Measurements from ENCODE around the gene ADAM12. TPM values are rescaled to one million over a fixed set of nuclear protein-coding genes. Genes with fewer than 3 reads are reported as not detected.
"Not testable (repeated sequence)": the region's sequence is repeated elsewhere in the genome, so short reads cannot be mapped to it uniquely, and the experiment has no call there.

The ADAM12 gene
- total and polyA plus RNA-seq, 2 donors: 0.96 to 4.6 TPM

- Histone ChIP-seq H3K27me3 (ENCODE audit: control insufficient read depth in 2 of 2, insufficient read depth in 1 of 2, low read length in 1 of 2) (no peaks in the 10 kb centered on the region), H3K4me3 (ENCODE audit: low read length in 2 of 2) (no peak overlapping the region), H3K36me3 (ENCODE audit: control insufficient read depth in 2 of 2, insufficient read depth in 2 of 2, low read length in 1 of 2) (no peaks in the 10 kb centered on the region), H3K27ac (ENCODE audit: low read depth in 1 of 2, low read length in 1 of 2) (no peak overlapping the region), H3K9me3 (ENCODE audit: control insufficient read depth in 2 of 2, insufficient read depth in 1 of 2, low read length in 1 of 2) (no peaks in the 10 kb centered on the region), H3K4me1 (ENCODE audit: control insufficient read depth in 2 of 2, insufficient read depth in 2 of 2, low read length in 2 of 2) (no peaks in the 10 kb centered on the region)
- 93% methylated on average over 4 of the region's 4 CpGs for WGBS
- no peak for DNase-seq (ENCODE audit: low read depth in 6 of 9, low spot score in 9 of 9)
Observed at GRCh38 chr10:125984346-125984745, 403.9 kb downstream of the ADAM12 start.

- Histone ChIP-seq H3K27me3 (ENCODE audit: control insufficient read depth in 2 of 2, insufficient read depth in 1 of 2, low read length in 1 of 2) (no peaks in the 10 kb centered on the region), H3K4me3 (ENCODE audit: low read length in 2 of 2) (no peak overlapping the region), H3K36me3 (ENCODE audit: control insufficient read depth in 2 of 2, insufficient read depth in 2 of 2, low read length in 1 of 2) (no peaks in the 10 kb centered on the region), H3K9me3 (ENCODE audit: control insufficient read depth in 2 of 2, insufficient read depth in 1 of 2, low read length in 1 of 2) (no peaks in the 10 kb centered on the region), H3K27ac (ENCODE audit: low read depth in 1 of 2, low read length in 1 of 2) (no peak overlapping the region), H3K4me1 (ENCODE audit: control insufficient read depth in 2 of 2, insufficient read depth in 2 of 2, low read length in 2 of 2) (no peaks in the 10 kb centered on the region)
- no peak for DNase-seq (ENCODE audit: low read depth in 6 of 9, low spot score in 9 of 9)
- 95% methylated on average over 5 of the region's 5 CpGs for WGBS
Observed at GRCh38 chr10:125983656-125984055, 404.6 kb downstream of the ADAM12 start.

GRCh38 chr10:125983161-125983560 is 405.1 kb downstream of the ADAM12 start:
- no peaks in the 10 kb centered on the region for H3K36me3 ChIP-seq (ENCODE audit: control insufficient read depth in 2 of 2, insufficient read depth in 2 of 2, low read length in 1 of 2)
- 81% methylated on average over 6 of the region's 6 CpGs for WGBS
- H3K27ac ChIP-seq (ENCODE audit: low read depth in 1 of 2, low read length in 1 of 2): no peak overlapping the region
- H3K4me3 ChIP-seq (ENCODE audit: low read length in 2 of 2): no peak overlapping the region
- no peaks in the 10 kb centered on the region for H3K27me3 ChIP-seq (ENCODE audit: control insufficient read depth in 2 of 2, insufficient read depth in 1 of 2, low read length in 1 of 2)
- DNase-seq (ENCODE audit: low read depth in 6 of 9, low spot score in 9 of 9): no peak
- H3K9me3 ChIP-seq (ENCODE audit: control insufficient read depth in 2 of 2, insufficient read depth in 1 of 2, low read length in 1 of 2): no peaks in the 10 kb centered on the region
- no peaks in the 10 kb centered on the region for H3K4me1 ChIP-seq (ENCODE audit: control insufficient read depth in 2 of 2, insufficient read depth in 2 of 2, low read length in 2 of 2)

DNA sequence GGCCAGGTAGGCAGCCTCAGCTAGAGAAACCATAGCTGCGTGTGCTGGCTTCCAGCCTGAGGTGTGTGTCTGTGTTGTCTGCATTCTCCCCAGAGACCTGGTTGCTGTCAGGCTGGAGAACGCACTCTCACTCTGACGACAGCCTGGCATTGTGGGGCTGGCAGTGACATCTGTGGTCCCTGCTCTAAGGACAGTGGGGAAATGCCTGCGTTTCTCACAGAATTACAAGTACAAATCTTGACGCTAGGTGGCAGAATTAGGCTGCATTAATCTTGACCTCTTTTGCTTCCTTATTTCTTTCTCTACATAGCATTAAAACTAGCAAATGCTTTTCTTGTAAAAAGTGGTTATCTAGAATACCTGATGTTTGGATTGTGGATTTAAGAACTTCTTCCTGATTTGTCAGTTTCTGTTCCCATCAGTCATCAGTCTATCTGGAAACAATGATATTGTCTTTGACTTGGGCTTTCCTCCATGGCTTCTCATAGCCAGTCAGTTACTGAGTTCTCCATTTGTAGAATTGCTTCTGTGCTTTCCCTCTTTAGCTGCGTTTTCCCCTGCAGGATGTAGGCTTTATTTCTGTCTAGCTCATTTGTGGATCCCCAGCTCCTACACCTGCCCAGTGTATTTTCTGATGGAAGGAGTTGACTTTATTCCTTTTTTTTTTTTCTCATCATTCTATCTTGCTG is 405.9 kb downstream of the ADAM12 start:
- Histone ChIP-seq H3K36me3 (ENCODE audit: control insufficient read depth in 2 of 2, insufficient read depth in 2 of 2, low read length in 1 of 2) (no peaks in the 10 kb centered on the region), H3K27ac (ENCODE audit: low read depth in 1 of 2, low read length in 1 of 2) (no peak overlapping the region), H3K4me3 (ENCODE audit: low read length in 2 of 2) (no peak overlapping the region), H3K9me3 (ENCODE audit: control insufficient read depth in 2 of 2, insufficient read depth in 1 of 2, low read length in 1 of 2) (no peaks in the 10 kb centered on the region), H3K27me3 (ENCODE audit: control insufficient read depth in 2 of 2, insufficient read depth in 1 of 2, low read length in 1 of 2) (no peaks in the 10 kb centered on the region), H3K4me1 (ENCODE audit: control insufficient read depth in 2 of 2, insufficient read depth in 2 of 2, low read length in 2 of 2) (no peaks in the 10 kb centered on the region)
- DNase-seq (ENCODE audit: low read depth in 6 of 9, low spot score in 9 of 9): peak in 8 of 9 donors; percentile 18 to 71 (median 38)
- 22% methylated on average over 6 of the region's 6 CpGs for WGBS

DNA sequence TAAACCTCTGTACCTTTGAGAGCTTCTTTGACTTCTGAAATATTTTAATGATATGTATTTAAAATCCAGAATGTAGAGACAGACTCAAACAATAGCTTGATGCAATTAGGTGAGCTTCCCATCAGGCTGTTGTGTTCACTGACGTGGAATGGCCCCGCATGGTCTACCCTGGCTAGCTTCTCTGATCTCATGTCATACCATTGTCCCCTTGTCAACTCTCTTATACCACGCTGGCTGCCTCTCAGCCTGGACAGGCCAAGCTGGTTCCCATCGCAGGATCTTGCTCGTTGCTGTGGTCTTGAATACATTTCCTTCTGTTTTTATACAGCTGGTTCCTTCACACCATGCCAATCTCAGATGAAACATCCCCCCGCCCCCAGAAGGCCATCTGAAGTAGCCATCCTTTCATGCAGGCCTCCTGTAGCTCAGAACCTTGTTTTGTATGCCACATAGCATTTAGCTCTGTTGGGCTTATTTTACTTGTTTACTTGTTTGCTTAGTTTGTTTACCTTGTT is 407.7 kb downstream of the ADAM12 start:
- WGBS: 70% methylated on average over 6 of the region's 6 CpGs
- no peaks in the 10 kb centered on the region for H3K36me3 ChIP-seq (ENCODE audit: control insufficient read depth in 2 of 2, insufficient read depth in 2 of 2, low read length in 1 of 2)
- no peaks in the 10 kb centered on the region for H3K9me3 ChIP-seq (ENCODE audit: control insufficient read depth in 2 of 2, insufficient read depth in 1 of 2, low read length in 1 of 2)
- H3K27me3 ChIP-seq (ENCODE audit: control insufficient read depth in 2 of 2, insufficient read depth in 1 of 2, low read length in 1 of 2): no peaks in the 10 kb centered on the region
- H3K4me3 ChIP-seq (ENCODE audit: low read length in 2 of 2): no peak overlapping the region
- H3K4me1 ChIP-seq (ENCODE audit: control insufficient read depth in 2 of 2, insufficient read depth in 2 of 2, low read length in 2 of 2): no peaks in the 10 kb centered on the region
- DNase-seq (ENCODE audit: low read depth in 6 of 9, low spot score in 9 of 9): no peak
- no peak overlapping the region for H3K27ac ChIP-seq (ENCODE audit: low read depth in 1 of 2, low read length in 1 of 2)

- H3K9me3 ChIP-seq (ENCODE audit: control insufficient read depth in 2 of 2, insufficient read depth in 1 of 2, low read length in 1 of 2): no peaks in the 10 kb centered on the region
- no peak for DNase-seq (ENCODE audit: low read depth in 6 of 9, low spot score in 9 of 9)
- no peaks in the 10 kb centered on the region for H3K27me3 ChIP-seq (ENCODE audit: control insufficient read depth in 2 of 2, insufficient read depth in 1 of 2, low read length in 1 of 2)
- no peaks in the 10 kb centered on the region for H3K4me1 ChIP-seq (ENCODE audit: control insufficient read depth in 2 of 2, insufficient read depth in 2 of 2, low read length in 2 of 2)
- WGBS: 73% methylated on average over 7 of the region's 7 CpGs
- no peaks in the 10 kb centered on the region for H3K36me3 ChIP-seq (ENCODE audit: control insufficient read depth in 2 of 2, insufficient read depth in 2 of 2, low read length in 1 of 2)
- H3K4me3 ChIP-seq (ENCODE audit: low read length in 2 of 2): no peak overlapping the region
- no peak overlapping the region for H3K27ac ChIP-seq (ENCODE audit: low read depth in 1 of 2, low read length in 1 of 2)
Observed at GRCh38 chr10:125979976-125980375, 408.3 kb downstream of the ADAM12 start.

- H3K36me3 ChIP-seq (ENCODE audit: control insufficient read depth in 2 of 2, insufficient read depth in 2 of 2, low read length in 1 of 2): no peaks in the 10 kb centered on the region
- H3K4me1 ChIP-seq (ENCODE audit: control insufficient read depth in 2 of 2, insufficient read depth in 2 of 2, low read length in 2 of 2): no peaks in the 10 kb centered on the region
- H3K27ac ChIP-seq (ENCODE audit: low read depth in 1 of 2, low read length in 1 of 2): no peak overlapping the region
- 97% methylated on average over 6 of the region's 6 CpGs for WGBS
- DNase-seq (ENCODE audit: low read depth in 6 of 9, low spot score in 9 of 9): no peak
- no peaks in the 10 kb centered on the region for H3K27me3 ChIP-seq (ENCODE audit: control insufficient read depth in 2 of 2, insufficient read depth in 1 of 2, low read length in 1 of 2)
- no peaks in the 10 kb centered on the region for H3K9me3 ChIP-seq (ENCODE audit: control insufficient read depth in 2 of 2, insufficient read depth in 1 of 2, low read length in 1 of 2)
- H3K4me3 ChIP-seq (ENCODE audit: low read length in 2 of 2): no peak overlapping the region
Observed at GRCh38 chr10:125976960-125977605, 411.2 kb downstream of the ADAM12 start.

GRCh38 chr10:125970077-125970630 is 418.1 kb downstream of the ADAM12 start:
- not testable (repeated sequence) for H3K36me3 ChIP-seq (ENCODE audit: control insufficient read depth in 2 of 2, insufficient read depth in 2 of 2, low read length in 1 of 2); H3K4me1 ChIP-seq (ENCODE audit: control insufficient read depth in 2 of 2, insufficient read depth in 2 of 2, low read length in 2 of 2); H3K27me3 ChIP-seq (ENCODE audit: control insufficient read depth in 2 of 2, insufficient read depth in 1 of 2, low read length in 1 of 2); H3K4me3 ChIP-seq (ENCODE audit: low read length in 2 of 2); H3K27ac ChIP-seq (ENCODE audit: low read depth in 1 of 2, low read length in 1 of 2); DNase-seq (ENCODE audit: low read depth in 6 of 9, low spot score in 9 of 9); H3K9me3 ChIP-seq (ENCODE audit: control insufficient read depth in 2 of 2, insufficient read depth in 1 of 2, low read length in 1 of 2)
- WGBS: 94% methylated on average over 36 of the region's 36 CpGs

DNA sequence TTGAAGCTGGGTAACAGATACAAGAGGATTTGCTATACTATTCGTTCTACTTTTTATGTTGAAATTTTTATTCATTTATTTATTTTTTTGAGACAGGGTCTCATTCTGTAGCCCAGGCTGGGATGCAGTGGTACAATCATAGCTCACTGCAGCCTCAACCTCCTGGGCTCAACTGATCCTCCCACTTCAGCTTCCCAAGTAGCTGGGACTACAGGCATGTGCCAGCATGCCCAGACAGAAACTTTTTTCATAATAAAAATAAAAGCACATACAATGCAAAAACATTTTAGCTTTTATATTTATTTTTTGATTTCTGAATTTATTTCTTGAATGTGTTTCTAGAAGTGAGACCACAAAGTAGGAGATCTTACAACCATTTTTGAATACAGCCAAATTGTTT is 420.7 kb downstream of the ADAM12 start:
- no peak for DNase-seq (ENCODE audit: low read depth in 6 of 9, low spot score in 9 of 9)
- WGBS: 92% methylated on average over 1 of the region's 1 CpG

More for the DNA sequence above, 420.7 kb downstream of the ADAM12 start:
- Histone ChIP-seq H3K4me3 (ENCODE audit: low read length in 2 of 2) (no peak overlapping the region), H3K27ac (ENCODE audit: low read depth in 1 of 2, low read length in 1 of 2) (no peak overlapping the region), H3K36me3 (ENCODE audit: control insufficient read depth in 2 of 2, insufficient read depth in 2 of 2, low read length in 1 of 2) (no peaks in the 10 kb centered on the region), H3K27me3 (ENCODE audit: control insufficient read depth in 2 of 2, insufficient read depth in 1 of 2, low read length in 1 of 2) (no peaks in the 10 kb centered on the region), H3K9me3 (ENCODE audit: control insufficient read depth in 2 of 2, insufficient read depth in 1 of 2, low read length in 1 of 2) (no peaks in the 10 kb centered on the region), H3K4me1 (ENCODE audit: control insufficient read depth in 2 of 2, insufficient read depth in 2 of 2, low read length in 2 of 2) (no peaks in the 10 kb centered on the region)

Measured in thymus (tissue), 11 donors.